HuH-7.5 (cell line): ENCODE data around the gene PODXL.
"Not testable (repeated sequence)": the region's sequence is repeated elsewhere in the genome, so short reads cannot be mapped to it uniquely, and the experiment has no call there.

Source experiments
- DNase-seq: peaks from one replicate; pipeline ENCODE4 v3.0.0; 2011; ENCODE audit warnings: low spot score

PODXL gene

DNA sequence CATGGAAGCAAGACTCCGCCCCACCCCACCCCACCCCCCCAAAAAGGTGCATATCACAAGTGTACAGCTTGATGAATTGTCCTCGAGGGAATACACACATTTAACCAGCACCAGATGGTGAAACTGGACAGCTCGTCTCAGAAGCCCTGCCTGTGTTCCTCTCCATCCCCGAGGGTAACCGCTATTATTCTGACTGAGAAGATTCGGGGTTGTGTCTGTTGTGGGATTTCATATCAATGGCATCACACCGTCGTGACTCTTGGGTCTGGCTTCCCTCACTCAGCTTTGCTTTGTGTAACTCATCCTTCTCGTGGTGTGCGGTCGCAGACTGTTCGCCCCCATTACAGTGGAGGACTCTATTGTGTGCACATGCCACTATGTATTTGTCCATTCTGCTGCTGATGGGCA is 18.9 kb downstream of the PODXL start:
- no peak for DNase-seq

DNA sequence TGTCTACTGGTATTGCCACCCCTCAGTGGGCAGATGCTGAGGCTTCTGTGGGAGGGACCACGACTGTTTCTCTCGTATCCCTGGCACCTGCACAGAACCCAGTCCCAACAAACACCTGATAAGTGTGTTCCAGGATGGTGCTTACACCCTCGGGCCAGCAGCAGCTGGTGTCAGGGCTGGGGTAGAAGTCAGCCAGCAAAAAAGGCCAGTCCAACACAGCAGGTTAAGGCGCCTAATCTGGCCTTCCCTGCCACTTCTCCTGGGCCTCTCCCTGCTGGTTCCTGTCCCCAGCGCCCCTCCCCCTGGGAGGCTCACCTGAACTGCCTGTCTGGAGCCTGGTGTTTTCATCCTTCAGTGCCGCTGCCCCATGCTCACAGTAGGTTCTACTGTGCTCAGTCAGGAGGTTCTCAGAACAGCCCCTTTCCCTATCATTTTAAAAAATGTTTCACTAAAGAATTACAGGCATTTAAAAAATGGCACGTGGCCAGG is 20.0 kb downstream of the PODXL start:
- DNase-seq = no peak

DNA sequence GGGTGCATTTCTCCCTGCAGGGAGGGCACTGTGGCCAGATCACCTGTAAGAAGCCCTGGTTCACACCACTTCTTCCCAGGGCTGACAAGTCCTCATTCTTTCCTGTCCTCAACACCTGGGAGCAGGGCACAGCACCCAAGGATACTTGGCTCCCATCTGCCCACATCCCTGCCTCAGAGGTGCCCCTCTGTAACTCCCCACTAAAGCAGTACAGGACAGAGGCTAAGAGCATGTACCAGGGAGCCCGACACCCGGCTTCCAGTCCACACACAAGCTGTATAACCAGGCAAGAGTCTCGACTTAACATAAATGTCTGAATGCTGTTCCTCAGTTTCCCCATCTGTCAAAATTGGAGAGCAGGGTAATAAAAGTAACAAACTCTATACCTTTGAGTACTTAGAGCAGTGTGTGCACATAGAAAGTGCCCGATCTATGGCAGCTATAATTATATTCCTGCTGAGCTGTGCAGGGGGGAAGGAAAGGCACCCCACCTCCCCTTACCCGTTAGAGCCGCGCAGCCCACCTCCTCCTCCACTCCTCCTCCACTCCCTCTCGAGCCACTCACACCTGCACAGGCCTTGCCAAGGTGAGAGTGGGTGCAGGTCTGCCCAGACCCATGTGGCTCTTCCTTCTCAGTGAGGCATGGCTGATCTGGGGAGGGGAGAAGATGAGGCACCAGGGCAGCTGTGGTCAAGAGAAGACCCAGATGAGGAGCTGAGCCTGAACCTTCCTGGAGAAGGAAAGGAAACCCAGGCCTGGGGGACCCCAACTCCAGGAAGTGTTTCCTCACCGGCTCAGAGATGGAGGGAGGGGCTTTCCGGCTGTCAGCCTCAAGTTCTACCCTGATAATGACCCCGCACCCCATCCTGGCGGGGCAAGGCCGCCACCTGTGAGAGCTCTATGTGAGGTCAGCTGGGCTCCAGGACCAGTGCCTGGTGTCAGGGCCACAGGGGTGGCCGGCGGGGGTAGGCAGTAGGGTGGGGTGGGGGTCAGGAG is 22.6 kb downstream of the PODXL start:
- DNase-seq = no peak

DNA sequence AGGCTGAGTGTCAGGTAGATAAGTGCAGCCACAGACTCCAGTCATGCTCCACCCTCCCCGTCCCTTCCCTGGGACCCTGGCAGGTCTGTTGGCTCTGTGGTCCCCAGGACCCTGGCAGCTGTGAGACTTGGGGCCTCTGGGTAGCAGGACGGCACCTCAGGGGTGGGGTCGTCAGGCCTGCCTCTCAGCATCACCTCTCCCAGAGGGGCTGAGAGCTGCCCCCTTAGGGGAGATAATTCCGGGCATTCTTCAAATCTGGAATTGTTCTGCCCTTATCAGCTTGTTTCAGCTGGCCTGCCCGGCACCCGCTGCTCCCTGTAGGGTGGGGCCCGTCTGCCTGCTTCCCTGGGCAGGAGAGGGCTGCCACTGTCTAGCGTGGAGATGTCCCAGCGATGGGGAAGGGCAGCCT is 23.3 kb downstream of the PODXL start:
- DNase-seq = no peak

DNA sequence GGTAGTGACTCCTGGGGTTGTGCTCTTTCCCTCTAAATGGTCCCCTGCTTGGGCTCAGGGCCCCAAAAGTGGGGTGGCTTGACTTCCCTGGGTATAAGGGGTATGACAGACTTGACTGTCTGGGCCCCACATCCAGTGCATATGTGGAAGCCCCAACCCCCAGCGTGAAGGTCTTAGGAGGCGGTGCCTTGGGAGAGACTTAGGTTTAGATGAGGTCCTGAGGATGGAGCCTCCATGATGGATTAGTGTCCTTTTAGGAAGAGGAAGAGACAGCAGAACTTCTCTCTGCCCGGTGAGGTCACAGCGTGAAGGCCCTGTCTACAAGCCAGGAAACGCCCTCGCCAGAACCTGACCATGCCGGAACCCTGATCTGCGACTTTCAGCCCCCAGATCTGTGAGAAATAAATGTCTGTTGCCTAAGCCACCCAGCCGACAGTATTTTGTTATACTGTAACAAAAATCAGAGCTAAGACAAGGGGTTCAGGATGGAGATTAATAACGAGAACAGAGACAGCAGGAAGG is 23.8 kb downstream of the PODXL start:
- DNase-seq = no peak

DNA sequence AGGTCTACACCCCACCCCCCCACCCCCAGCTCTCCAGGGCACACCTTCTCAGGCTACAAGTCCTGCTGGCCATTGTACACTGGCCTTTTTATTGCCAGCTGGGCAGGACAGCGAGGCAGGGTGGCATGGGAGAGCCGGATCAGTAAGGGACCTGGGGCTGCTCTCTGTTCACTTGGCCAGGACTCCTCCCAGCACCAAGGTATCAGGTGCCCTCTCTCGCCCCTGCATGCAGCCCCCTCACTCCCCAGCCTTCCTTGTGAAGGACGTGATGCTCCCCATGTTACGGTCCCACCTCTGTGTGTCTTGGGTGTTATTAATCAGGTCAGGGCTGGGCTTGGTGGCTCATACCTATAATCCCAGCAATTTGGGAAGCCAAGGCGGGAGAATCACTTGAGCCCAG is 26.3 kb downstream of the PODXL start:
- DNase-seq = no peak

DNA sequence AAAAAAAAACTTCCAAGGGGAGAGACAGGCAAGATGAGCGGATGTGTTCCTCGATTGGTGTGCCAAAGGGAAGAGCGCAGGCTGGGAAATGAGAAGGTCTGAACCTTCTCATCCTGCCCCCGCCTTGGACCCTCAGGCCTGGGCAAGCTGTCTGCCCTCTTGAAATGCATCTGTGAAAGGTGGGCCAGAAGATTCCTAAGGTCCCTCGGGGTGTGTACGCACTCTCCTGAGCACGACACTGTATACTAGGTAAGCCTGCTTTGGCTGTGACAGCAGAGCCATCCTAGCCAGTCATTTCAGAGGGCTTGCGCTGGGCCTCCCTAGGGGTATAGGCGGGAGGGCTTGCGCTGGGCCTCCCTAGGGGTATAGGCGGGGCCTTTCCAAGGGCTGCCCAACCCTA is 26.8 kb downstream of the PODXL start:
- DNase-seq = no peak

DNA sequence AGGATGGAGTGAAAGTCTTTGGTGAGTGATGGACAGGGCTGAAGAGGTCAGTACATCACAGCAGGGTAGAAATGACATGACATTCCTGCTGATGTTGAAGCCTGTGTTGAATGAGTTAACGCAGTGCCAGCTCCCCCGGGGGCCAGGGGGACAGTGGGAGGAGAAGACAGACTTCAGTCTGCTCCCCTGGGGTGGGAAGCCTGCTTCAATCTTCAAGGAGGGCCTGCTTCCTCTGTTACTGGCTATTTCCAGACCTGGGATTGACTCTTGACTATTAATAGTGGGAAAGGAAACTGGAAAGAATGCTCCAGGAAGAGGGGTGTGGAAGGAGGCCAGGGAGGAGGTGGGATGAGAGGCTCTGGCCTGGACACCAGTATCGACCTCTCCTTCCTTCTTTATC is 27.2 kb downstream of the PODXL start:
- no peak for DNase-seq

DNA sequence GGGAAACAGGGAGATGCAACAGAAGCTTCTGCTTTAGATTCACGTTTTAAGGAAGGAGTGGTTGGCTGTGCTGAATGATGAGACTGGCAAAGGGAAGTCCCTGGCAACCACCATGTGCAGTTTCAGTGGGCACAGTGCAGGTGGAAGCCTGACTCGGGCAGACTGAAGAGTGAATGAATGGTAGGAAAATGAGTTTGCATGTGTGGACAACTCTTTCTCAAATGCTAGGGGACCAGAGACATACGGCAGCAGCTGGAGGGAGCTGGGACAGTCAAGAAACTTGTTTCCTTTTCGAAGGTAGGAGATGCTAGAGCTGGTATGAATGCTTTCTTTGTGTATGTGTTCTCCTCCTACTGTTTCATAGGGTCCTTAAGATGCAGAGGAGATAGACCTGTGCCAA is 29.0 kb downstream of the PODXL start:
- no peak for DNase-seq

DNA sequence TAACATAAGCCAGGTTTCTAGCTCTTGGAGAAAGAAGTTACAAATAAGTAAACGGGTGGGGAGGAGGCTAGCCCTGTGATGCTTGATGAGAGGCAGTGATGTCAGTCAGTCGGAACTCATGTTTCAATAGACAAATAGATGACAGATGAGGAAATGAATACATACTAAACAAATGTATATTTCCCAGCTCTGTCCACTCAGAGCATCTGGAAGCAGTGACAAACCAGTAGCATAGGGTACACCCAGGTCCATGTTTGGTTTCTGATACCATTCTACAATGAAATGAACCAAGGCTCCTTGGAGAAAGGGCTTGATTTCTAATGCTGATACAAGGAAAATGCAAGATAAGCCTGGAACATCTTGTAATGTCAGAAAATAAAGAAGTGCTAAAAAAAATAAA is 30.6 kb downstream of the PODXL start:
- DNase-seq = no peak

DNA sequence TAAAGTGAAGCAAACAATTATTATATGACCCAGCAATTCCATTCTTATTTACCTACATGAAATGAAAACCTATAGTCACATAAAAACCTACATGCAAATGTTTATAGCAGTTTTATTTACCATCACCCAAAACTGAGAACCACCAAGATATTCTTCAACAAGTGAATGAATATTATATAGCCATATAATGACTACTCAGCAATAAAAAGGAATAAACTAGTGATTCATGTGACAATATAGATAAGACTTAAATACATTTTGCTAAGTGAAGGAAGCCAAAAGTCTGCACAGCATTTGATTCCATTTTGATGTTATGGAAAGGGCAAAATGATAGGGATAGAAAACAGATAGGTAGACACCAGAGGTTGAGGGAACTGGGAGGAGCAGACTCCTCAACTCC is 31.7 kb downstream of the PODXL start:
- no peak for DNase-seq

DNA sequence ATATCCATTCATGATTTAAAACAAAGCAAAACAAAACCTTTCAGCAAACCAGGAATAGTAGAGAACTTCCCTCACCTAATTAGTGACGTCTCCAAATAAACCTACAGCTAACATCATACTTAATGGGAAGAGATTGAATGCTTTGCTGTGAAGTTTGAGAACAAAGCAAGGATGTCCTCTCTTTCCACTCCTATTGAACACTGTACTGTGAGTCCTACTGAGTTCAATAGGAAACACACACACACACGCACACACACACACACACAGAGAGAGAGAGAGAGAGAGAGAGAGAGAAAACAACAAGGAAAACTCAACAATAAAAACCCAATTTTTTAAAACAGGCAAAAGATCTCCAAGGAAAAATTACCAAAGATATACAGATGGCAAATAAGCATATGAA is 32.3 kb downstream of the PODXL start:
- no peak for DNase-seq

DNA sequence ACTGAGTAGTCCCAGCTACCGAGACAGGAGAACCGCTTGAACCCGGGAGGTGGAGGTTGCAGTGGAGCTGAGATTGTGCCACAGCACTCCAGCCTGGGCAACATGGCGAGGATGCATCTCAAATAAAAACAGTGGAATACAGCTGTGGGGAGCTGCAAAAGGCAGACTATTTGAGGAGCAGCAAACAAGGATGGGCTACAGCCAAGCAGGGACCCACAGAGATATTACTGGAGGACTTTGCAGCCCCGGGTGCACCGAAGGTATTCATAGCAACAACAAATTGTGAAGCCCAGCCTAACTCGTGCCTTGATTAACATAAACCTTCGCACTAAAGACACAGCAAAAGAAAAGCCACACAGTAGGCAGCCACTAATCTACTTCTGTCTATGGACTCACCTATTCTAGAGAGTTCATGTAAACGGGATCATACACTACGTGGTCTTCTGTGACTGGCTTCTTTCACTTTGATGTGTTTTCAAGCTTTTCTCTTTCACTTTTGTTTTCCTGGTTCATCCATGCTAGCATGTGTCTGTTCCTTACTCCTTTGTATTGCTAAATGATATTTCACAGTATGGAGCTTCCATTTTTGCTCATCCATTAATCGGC is 34.0 kb downstream of the PODXL start:
- no peak for DNase-seq

DNA sequence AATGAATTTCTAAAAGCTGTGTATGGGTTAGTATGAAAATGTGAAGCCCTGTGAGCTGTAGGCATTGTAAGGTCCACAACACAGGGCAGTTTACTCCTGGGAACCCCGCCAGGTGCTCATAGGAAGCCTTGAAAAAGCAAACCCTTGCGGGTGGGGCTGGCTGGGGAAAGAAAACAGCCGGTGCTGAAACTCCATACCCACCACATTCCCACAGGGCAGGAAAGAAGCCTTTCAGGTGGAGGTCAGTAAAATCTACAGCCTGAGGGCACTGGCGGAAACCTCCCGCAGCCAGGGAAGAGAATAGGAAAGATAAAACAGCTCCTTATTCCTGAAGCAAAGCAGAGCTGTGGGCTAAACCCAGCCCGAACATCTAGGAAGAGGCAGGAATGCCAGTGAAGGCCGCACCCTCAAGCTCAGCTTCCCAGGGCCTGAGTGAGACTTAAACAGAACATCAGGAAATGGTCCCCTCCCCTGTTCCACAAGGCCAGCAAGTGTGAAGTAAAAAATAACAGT is 34.7 kb downstream of the PODXL start:
- DNase-seq = no peak

DNA sequence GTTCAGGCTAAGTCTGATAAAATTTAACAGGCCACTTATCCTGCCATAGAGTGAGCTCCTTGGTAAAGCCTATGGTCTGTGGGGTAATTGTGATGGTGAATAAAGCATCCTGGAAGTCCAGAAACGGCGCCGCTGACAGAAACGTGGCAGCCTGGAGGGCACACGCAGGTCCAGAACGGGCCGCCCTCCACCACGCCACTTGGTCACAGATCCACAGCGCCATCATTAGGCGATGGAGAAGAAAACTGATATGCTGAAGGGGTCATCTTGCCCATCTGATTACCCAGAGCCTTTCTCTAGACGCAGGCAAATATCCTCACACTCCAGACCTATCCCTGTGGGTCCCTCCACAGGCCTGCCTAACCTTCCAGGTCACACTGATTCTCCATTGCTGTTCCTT is 37.8 kb downstream of the PODXL start:
- no peak for DNase-seq

DNA sequence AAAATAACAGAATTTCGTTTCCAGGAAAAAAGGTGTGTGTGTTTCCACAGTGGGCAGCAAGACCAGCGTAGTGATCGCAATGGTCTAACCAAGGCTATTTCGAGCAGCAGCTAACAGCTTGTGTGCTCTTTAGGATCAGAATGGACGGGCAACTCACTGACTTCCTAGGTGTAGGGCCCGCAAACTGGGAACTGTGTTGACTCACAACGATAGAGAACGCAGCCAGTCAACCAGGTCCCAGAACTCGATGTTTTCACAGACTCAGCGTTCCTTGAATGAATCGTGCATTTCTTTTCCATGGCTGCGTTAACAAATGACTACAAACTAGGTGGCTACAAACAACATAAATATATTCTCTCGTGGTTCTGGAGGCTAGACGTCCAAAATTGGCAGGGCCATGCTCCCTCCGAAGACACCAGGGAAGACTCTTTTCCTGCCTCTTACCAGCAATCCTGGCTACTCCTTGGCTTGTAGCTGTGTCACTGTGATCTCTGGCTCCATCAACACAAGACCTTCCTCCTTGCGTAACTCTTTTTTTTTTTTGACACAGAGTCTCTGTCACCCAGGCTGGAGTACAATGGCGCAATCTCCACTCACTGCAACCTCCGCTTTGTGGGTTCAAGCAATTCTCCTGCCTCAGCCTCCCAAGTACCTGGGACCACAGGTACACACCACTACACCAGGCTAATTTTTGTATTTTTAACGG is 39.1 kb downstream of the PODXL start:
- DNase-seq = no peak

DNA sequence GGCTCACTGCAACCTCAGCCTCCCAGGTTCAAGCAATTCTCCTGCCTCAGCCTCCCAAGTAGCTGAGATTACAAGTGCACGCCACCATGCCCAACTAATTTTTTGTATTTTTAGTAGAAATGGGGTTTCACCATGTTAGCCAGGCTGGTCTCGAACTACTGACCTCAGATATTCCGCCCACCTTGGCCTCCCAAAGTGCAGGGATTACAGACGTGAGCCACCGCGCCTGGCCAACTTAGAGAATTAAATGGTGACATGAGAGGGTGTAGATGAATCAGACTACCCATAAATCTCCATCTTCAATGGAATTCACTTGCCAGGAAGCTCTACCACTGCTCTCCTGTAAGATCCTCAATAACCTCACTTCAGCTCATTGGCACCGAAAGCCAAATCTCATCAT is 41.0 kb downstream of the PODXL start:
- DNase-seq = not testable (repeated sequence)

DNA sequence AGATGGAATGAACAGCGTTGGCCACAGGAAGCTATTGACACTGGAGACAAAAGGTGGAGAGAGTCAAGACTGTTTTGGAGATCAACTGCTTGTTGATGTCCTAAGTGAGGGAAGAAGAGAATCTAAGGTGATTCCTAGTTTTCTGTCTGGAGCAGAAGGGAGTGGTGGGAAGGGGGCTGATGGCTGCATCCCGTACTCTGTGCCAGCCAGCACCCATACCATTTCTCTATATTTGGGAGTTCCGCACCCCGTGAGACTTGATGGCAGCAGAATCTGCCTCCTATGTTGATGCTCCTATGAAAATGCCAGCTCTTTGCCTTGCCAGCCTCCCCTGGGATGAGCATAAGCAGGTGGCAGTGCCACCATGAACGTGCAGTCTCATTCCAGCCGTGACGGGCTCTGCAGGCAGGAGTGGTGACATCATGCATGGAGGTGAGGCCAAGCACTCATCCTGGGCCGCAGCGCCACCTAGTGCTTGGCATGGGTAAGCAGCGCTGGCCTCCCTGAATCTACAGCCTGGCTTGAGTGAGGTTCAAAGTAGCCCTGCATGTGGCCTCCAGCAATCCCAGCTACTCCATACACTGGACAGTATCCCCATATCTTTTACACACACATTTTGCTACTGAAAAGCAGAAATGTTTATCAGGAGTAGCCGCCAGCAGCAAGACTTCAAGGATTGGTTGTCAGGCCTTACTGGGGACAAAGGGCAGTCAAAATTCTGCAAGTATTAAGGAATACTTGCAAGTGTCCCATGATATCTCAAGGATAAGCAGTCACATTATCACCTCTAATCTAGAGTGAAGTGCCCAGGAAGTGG is 43.0 kb downstream of the PODXL start:
- peak; percentile 79 for DNase-seq

DNA sequence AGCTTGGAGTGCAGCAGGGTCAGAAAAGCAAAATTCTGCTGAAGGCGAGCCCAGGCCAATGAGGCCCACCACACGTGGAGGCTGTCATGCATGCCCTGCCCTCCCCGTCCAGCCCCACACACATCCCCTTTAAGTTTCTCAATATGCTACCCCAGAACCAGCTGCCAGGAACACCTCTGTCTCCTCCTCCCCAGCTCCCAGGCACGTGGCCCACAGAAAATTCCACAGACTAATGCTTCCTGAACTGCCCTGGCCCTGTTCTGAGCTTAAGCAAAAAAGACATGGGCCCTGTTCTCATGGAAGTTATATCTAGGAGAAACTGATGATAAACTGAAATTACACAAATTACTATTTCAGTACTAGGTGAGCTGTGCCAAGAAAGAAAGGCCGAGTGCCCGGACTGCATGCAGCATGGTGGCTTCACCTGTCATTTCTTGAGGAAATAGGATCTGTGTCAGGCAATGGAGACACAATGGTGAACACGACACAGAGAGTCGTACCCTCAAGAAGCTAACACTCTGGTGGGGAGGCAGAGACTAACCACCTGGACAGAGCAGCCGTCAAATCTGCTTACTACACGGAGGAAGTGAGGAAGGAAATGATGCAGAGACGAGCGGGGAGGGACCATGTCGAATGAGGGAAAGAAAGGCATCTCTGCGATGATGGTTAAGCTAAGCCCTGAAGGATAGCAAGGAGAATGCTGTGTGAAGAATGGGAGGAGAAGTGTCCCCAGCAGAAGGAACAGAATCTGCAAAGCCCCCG is 44.5 kb downstream of the PODXL start:
- no peak for DNase-seq

DNA sequence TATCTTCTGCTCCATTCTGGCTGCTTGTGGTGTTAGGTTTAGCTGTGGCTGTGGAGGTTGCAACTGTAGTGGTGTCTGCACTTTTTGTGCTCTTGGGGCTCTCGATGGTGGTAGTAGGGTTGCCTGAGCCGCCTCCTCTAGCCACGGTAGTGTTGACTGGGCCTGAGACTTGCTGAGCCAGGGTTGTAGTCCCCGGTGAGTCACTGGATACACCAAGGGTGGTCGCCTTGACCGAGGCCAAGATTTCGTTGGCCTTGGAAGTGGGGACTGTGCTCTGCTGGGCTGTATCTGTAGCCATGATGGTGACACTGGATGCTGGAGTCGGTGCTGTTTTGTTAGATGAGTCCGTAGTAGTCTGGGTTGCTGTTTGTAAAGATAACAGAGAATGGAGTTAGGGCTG is 45.4 kb downstream of the PODXL start:
- DNase-seq = no peak

DNA sequence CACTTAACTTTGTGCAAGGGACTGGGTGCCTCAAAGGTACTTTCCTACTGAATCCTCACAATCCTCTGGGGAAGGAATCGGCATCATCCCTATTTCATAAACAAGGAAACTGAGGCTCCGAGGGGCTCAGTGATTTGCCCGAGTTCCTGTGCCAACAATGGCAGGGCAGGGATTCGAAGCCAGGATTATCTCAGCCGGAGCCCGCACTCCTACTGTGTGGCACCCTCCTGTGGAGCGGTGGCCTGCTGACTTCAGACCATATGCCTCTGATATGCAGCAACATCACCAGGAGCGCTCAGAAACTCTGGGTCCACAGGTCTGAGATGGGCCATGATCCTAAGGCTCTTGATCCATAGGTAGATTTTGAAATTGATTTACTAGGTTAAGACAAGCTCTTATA is 46.6 kb downstream of the PODXL start:
- DNase-seq = no peak
